ENCODE results near the gene PTCH2.

GRCh38 chr1:44821240-44821715 lies 21.8 kb downstream of the PTCH2 start:
- no peak for TF ChIP-seq CTCF (IDR thresholded peaks at IDR 0.05)
- no peak for TF ChIP-seq POLR2AphosphoS5 (IDR thresholded peaks at IDR 0.05)
- no peak for TF ChIP-seq POLR2A (IDR thresholded peaks at IDR 0.05)

All from transverse colon (tissue), 4 donors.